HUES48 (cell line): Measurements from ENCODE around the gene KIAA1549.

ENCODE experiments used
- H3K27ac ChIP-seq: one replicate; pipeline ENCODE4 v1.7.0; 2013; ENCODE audit warnings: low read depth, low read length, inconsistent platforms
- H3K27me3 ChIP-seq: 2 replicates; pipeline ENCODE4 v1.6.1; 2013; ENCODE audit warnings: mild to moderate bottlenecking, low read length; ENCODE audit not compliant: control insufficient read depth, insufficient read depth
- H3K36me3 ChIP-seq: 2 replicates; pipeline ENCODE4 v1.6.1; 2013; ENCODE audit warnings: low read length; ENCODE audit not compliant: control insufficient read depth, insufficient read depth
- H3K4me1 ChIP-seq: 2 replicates; pipeline ENCODE4 v1.6.1; 2013; ENCODE audit warnings: mild to moderate bottlenecking, low read length; ENCODE audit not compliant: control insufficient read depth, insufficient read depth
- H3K4me3 ChIP-seq: 2 replicates; pipeline ENCODE4 v1.5.1; 2013; ENCODE audit warnings: mild to moderate bottlenecking, low read depth, low read length
- H3K9ac ChIP-seq: 2 replicates; pipeline ENCODE4 v1.6.1; 2013; ENCODE audit warnings: mild to moderate bottlenecking, low read depth, low read length, moderate library complexity
- H3K9me3 ChIP-seq: 2 replicates; pipeline ENCODE4 v1.6.1; 2013; ENCODE audit warnings: low read length; ENCODE audit not compliant: control insufficient read depth, insufficient read depth

Gene KIAA1549

DNA sequence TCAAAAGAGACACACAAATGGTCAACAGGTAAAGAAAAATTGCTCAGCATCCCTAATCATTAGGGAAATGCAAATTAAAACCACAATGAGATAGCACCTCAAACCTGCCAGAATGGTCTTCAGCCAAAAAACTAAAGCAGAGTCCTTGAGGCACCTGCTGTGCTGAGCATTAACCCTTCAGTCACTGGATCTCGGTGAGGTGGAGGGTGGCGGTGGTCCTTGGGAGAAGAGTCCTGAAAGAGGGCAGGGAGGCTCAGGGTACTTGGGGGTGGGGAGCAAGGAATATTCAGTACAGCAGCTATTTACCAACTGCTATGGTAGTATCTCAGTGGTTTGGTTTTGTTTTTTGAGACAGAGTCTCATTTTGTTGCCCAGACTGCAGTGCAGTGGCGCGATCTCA lies 7.1 kb downstream of the KIAA1549 start:
- peak overlapping the region; percentile 8; the same call in 1 of the 2 replicates for H3K4me3 ChIP-seq
- no peaks in the 10 kb centered on the region for H3K27me3 ChIP-seq
- peaks cover 49% of the 10 kb centered on the region for H3K4me1 ChIP-seq
- H3K36me3 ChIP-seq = no peaks in the 10 kb centered on the region
- H3K9ac ChIP-seq = no peak overlapping the region
- no peaks in the 10 kb centered on the region for H3K9me3 ChIP-seq
- H3K27ac ChIP-seq = no peak overlapping the region

GRCh38 chr7:138970952-138971351 lies 10.2 kb downstream of the KIAA1549 start:
- Histone ChIP-seq H3K4me1 (peaks cover 33% of the 10 kb centered on the region), H3K9ac (no peak overlapping the region), H3K36me3 (no peaks in the 10 kb centered on the region), H3K27me3 (no peaks in the 10 kb centered on the region), H3K9me3 (no peaks in the 10 kb centered on the region), H3K4me3 (no peak overlapping the region), H3K27ac (no peak overlapping the region)

GRCh38 chr7:138970446-138970845 lies 10.7 kb downstream of the KIAA1549 start:
- H3K4me1 ChIP-seq = peaks cover 29% of the 10 kb centered on the region
- H3K27me3 ChIP-seq = no peaks in the 10 kb centered on the region
- H3K9me3 ChIP-seq = no peaks in the 10 kb centered on the region
- no peak overlapping the region for H3K9ac ChIP-seq
- H3K36me3 ChIP-seq = no peaks in the 10 kb centered on the region
- H3K27ac ChIP-seq = no peak overlapping the region
- H3K4me3 ChIP-seq = no peak overlapping the region

GRCh38 chr7:138967159-138967558 lies 14.0 kb downstream of the KIAA1549 start:
- no peaks in the 10 kb centered on the region for H3K9me3 ChIP-seq
- H3K4me1 ChIP-seq = no peaks in the 10 kb centered on the region; the same call in 1 of the 2 replicates
- no peaks in the 10 kb centered on the region for H3K27me3 ChIP-seq
- H3K27ac ChIP-seq = no peak overlapping the region
- H3K36me3 ChIP-seq = no peaks in the 10 kb centered on the region
- no peak overlapping the region for H3K9ac ChIP-seq
- H3K4me3 ChIP-seq = no peak overlapping the region

DNA sequence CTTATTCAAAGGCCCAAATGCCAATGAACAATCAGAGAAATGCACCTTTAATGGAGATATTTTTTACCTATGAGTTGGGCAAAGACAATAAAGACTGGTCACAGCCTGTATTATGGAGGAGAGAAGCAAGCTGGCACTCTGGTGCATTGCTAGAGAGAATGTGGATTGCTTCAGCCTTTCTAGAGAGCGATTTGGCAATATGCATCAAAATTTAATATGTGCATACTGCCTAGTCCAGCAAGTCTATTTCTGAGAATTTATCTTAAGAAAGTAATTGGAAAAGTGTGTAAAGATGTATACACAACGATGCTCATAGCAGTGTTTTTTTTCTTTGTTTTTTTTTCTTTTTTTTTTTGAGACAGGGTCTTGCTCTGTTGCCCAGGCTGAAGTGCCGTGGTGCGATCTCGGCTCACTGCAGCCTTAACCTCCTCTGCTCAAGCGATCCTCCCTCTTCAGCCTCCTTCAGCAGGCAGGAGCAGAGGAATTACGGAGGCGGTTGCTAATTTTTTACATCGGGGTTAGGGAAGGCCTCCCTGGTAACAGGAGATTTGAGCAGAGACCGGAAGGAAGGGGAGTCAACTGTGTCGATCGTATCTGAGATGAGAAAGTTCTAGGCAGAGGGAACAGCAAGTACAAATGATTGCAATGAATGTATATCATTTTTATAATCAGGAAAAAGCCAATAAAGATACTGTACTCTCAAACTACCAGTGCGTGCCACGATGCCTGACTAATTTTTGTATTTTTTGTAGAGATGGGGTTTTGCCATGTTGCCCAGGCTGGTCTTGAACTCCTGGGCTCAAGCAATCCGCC lies 16.4 kb downstream of the KIAA1549 start:
- H3K4me3 ChIP-seq = no peak overlapping the region
- H3K27me3 ChIP-seq = no peaks in the 10 kb centered on the region
- no peak overlapping the region for H3K27ac ChIP-seq
- no peak overlapping the region for H3K9ac ChIP-seq
- no peaks in the 10 kb centered on the region for H3K9me3 ChIP-seq
- no peaks in the 10 kb centered on the region for H3K4me1 ChIP-seq
- no peaks in the 10 kb centered on the region for H3K36me3 ChIP-seq

DNA sequence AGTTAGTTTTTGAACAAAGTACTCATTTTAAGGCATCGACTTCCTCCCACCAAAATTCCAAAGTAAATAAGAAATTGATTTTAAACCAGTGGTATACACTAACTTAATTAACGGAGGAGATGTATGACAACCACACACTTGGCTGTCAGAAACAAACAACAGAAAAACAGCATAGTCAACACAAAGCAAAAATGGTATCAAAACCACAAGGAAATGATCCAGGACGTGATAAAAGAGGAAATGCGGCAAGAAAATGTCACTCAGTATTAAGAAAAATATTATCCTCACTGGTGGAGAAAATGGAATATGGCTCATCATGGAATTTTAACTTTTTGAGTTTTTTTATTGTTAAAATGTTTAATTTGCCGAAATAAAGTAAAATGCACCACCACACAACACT lies 17.5 kb downstream of the KIAA1549 start:
- Histone ChIP-seq H3K4me1 (no peaks in the 10 kb centered on the region), H3K9me3 (no peaks in the 10 kb centered on the region), H3K4me3 (no peak overlapping the region), H3K27me3 (no peaks in the 10 kb centered on the region), H3K9ac (no peak overlapping the region), H3K36me3 (no peaks in the 10 kb centered on the region), H3K27ac (no peak overlapping the region)

DNA sequence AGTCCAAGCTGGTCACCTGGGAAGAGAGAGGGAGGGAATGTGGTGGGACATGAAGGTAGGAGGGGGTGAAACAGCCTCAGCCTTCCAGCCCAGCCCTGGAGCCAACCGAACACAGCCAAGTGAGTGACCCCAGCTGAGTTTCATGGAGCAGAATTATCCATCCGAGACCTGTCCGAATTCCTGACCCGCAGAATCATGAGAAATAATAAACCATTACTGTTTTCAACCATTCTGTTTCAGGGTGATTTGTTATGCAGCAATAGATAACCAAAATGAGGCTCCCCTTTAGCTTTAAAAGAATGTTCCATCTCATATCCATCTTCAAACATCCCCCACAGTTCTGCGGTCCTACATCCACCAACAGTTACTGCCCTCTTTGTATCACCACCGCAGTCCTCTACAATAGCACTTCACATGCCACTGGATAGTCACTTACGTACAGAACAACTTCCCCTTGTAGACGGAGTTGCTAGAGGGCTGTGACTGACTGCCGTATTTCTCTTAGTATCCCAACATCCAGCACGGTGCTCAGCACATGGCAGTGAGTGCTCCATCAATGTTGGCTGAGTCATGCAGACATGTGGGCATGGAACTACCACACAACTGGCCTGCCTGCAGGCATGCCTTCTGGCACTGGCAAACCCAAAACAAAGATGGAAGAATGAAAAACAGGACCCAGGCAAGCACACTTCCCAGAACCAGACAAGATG lies 18.5 kb downstream of the KIAA1549 start:
- Histone ChIP-seq H3K4me1 (no peaks in the 10 kb centered on the region), H3K36me3 (no peaks in the 10 kb centered on the region), H3K4me3 (no peak overlapping the region), H3K27me3 (no peaks in the 10 kb centered on the region), H3K27ac (no peak overlapping the region), H3K9me3 (no peaks in the 10 kb centered on the region), H3K9ac (no peak overlapping the region)

- H3K27ac ChIP-seq = no peak overlapping the region
- H3K4me1 ChIP-seq = no peaks in the 10 kb centered on the region
- no peak overlapping the region for H3K9ac ChIP-seq
- no peak overlapping the region for H3K4me3 ChIP-seq
- H3K36me3 ChIP-seq = no peaks in the 10 kb centered on the region
- no peaks in the 10 kb centered on the region for H3K9me3 ChIP-seq
- no peaks in the 10 kb centered on the region for H3K27me3 ChIP-seq
Measured at GRCh38 chr7:138961159-138961558, 20.0 kb downstream of the KIAA1549 start.

DNA sequence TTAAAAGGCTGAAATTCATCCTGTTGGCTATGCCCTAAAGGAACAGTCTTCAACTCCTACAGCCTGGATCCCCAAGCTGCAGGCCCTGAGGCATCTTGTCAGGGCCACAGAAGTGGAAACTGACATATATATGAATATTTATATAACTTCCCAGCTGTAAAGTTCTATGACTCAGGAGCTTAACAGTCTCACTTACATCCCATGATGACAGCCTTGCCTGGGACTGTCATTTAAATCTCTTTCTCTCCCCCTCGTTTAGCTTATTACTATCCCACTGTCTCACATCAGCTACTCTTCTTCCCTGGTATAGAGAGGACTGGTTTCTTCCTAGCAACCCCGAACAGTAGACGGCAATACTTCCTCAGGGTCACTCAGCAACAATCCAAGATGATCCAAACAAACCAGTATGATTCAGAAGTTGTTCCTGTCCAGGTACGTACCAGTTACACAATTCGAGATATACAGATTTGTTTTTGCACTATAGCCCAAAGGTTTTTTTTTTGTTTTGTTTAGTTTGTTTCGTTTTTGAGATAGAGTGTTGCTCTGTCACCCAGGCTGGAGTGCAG lies 22.7 kb downstream of the KIAA1549 start:
- no peak overlapping the region for H3K27ac ChIP-seq

DNA sequence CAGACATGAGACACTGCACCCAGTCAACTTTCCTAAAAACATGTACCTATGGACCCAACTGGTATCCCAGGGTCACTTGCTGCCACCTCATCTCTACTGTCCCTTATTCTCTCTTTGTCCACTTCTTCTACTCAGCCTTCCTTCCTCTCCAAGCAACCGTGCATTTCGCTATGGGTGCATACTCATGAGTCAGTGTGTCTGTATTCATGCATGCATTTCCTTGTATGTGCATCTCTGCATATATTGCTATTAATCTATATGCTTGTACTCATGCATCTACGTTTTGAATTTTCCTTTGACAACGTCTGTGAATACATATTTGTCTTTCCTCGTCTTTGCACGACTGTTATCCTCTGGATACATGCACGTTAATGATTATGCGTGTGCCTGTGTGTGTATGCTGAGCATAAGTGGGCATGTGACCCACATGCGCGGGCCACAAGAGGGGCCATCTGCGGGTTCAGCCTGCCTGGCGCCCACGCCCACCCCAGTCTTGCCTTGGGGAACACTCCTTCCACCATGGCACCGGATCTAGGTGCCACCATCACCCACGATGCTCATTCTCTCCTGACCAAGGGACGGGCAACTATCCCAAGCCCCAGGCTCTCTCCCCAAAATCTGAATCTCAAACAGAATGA lies 23.3 kb downstream of the KIAA1549 start:
- Histone ChIP-seq H3K27ac (no peak overlapping the region), H3K27me3 (no peaks in the 10 kb centered on the region), H3K36me3 (no peaks in the 10 kb centered on the region), H3K9me3 (no peaks in the 10 kb centered on the region), H3K4me3 (no peak overlapping the region), H3K9ac (no peak overlapping the region), H3K4me1 (no peaks in the 10 kb centered on the region)

More for the DNA sequence above, 22.7 kb downstream of the KIAA1549 start:
- H3K4me3 ChIP-seq = no peak overlapping the region
- H3K36me3 ChIP-seq = no peaks in the 10 kb centered on the region
- H3K4me1 ChIP-seq = no peaks in the 10 kb centered on the region
- H3K9me3 ChIP-seq = no peaks in the 10 kb centered on the region
- no peaks in the 10 kb centered on the region for H3K27me3 ChIP-seq
- no peak overlapping the region for H3K9ac ChIP-seq

DNA sequence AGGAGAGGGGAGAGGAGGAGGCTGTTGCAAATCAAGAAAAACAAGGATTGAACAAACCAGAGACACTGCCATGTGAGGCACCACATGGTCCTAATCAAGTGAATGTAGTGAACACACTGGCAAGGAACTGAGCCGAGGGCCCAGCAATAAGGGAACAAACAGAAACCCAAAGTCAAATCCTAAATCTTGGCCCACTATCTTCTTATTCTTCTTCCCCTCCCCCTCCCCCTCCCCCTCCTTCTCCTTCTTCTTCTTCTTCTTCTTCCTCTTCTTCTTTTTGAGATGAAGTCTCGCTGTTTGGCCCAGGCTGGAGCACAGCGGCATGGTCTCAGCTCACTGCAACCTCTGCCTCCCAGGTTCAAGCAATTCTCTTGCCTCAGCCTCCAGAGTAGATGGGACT lies 24.0 kb downstream of the KIAA1549 start:
- no peak overlapping the region for H3K4me3 ChIP-seq
- no peaks in the 10 kb centered on the region for H3K36me3 ChIP-seq
- no peak overlapping the region for H3K27ac ChIP-seq
- no peak overlapping the region for H3K9ac ChIP-seq
- no peaks in the 10 kb centered on the region for H3K4me1 ChIP-seq
- no peaks in the 10 kb centered on the region for H3K27me3 ChIP-seq
- H3K9me3 ChIP-seq = no peaks in the 10 kb centered on the region
